Prostate gland (tissue), 2 donors: ENCODE data around the gene SHISA6.

Experiments used
- POLR2A ChIP-seq: fragments of 450-650 bp; IDR thresholded peaks from one replicate; pipeline ENCODE4 v1.6.1; 2016; ENCODE audit warnings: antibody characterized with exemption, mild to moderate bottlenecking
- TF ChIP-seq, protein P1 (sequence below), 4 experiments: fragments of 200-600 bp in 2 of 4; fragments of 450-650 bp in 2 of 4; sonication (generic) in 2 of 4; IDR thresholded peaks; 1 replicate in 3 of 4; 2 replicates in 1 of 4; pipeline ENCODE4 v1.5.1; 2016 to 2019; ENCODE audit warnings: antibody characterized with exemption in 4 of 4, mild to moderate bottlenecking in 2 of 4, moderate library complexity in 2 of 4

- TF ChIP-seq, protein P1, sequence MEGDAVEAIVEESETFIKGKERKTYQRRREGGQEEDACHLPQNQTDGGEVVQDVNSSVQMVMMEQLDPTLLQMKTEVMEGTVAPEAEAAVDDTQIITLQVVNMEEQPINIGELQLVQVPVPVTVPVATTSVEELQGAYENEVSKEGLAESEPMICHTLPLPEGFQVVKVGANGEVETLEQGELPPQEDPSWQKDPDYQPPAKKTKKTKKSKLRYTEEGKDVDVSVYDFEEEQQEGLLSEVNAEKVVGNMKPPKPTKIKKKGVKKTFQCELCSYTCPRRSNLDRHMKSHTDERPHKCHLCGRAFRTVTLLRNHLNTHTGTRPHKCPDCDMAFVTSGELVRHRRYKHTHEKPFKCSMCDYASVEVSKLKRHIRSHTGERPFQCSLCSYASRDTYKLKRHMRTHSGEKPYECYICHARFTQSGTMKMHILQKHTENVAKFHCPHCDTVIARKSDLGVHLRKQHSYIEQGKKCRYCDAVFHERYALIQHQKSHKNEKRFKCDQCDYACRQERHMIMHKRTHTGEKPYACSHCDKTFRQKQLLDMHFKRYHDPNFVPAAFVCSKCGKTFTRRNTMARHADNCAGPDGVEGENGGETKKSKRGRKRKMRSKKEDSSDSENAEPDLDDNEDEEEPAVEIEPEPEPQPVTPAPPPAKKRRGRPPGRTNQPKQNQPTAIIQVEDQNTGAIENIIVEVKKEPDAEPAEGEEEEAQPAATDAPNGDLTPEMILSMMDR (IDR thresholded peaks at IDR 0.05) = no peak
- TF ChIP-seq POLR2A = no peak
Observed at GRCh38 chr17:11406716-11407115, 165.7 kb downstream of the SHISA6 start.
